Activated CD8-positive, alpha-beta T cell treated with anti-CD3 and anti-CD28 coated beads for 36 hours (primary cell): ENCODE results near the gene SLC17A6. TPM values are rescaled to one million over a fixed set of nuclear protein-coding genes. Genes with fewer than 3 reads are reported as not detected.

Experiments used
- ATAC-seq: fragments of 200-7000 bp; cut with Tn5 transposase; one replicate; pipeline ENCODE4 v1.10.0; 2021; ENCODE audit warnings: mild to moderate bottlenecking, moderate library complexity
- CTCF ChIA-PET: fragments of 350-600 bp; sonication (Branson Sonifier 250); formaldehyde crosslinking; loops from one replicate; lab custom pipeline; 2021; ENCODE audit warnings: antibody characterized with exemption; lab: Charles Lee
- POLR2A ChIA-PET: fragments of 350-600 bp; sonication (Branson Sonifier 250); formaldehyde crosslinking; loops from one replicate; lab custom pipeline; 2021; ENCODE audit warnings: antibody characterized with exemption; lab: Charles Lee
- DNase-seq: peaks from one replicate; pipeline ENCODE4 v3.0.0-alpha.2; 2020
- H3K27ac Mint-ChIP-seq: one replicate; pipeline ENCODE4 v1.8.0; 2021; ENCODE audit warnings: mild to moderate bottlenecking, mixed read lengths
- H3K27me3 Mint-ChIP-seq: one replicate; pipeline ENCODE4 v1.8.0; 2021; ENCODE audit warnings: mixed read lengths
- H3K36me3 Mint-ChIP-seq: one replicate; pipeline ENCODE4 v1.8.0; 2021; ENCODE audit warnings: low read depth, mixed read lengths
- H3K4me1 Mint-ChIP-seq: one replicate; pipeline ENCODE4 v1.8.0; 2021; ENCODE audit warnings: low read depth, mixed read lengths
- H3K4me3 Mint-ChIP-seq: one replicate; pipeline ENCODE4 v1.8.0; 2021; ENCODE audit warnings: mild to moderate bottlenecking, moderate library complexity, mixed read lengths
- H3K9me3 Mint-ChIP-seq: one replicate; pipeline ENCODE4 v1.8.0; 2021; ENCODE audit warnings: mixed read lengths
- CTCF ChIP-seq: fragments of 200-600 bp; IDR thresholded peaks from one replicate; pipeline ENCODE4 v1.8.0; 2022; ENCODE audit warnings: antibody characterized with exemption, mild to moderate bottlenecking
- intact Hi-C: fragments of 100-400 bp; cut with micrococcal nuclease; formaldehyde crosslinking; loops from one replicate; pipeline ENCODE4 v1.10.0; 2022
- total RNA-seq, 2 experiments: library from RNA; stranded (reverse); gene quantifications; one replicate each; pipeline ENCODE4 v1.2.3, GENCODE V29; 2021

The SLC17A6 gene
- total RNA-seq, 2 experiments from 2014 or later: not detected

- Mint-ChIP-seq H3K9me3 (no peaks in the 10 kb centered on the region), H3K27me3 (peaks cover 41% of the 10 kb centered on the region), H3K4me3 (no peak overlapping the region), H3K4me1 (peaks cover 3% of the 10 kb centered on the region), H3K27ac (no peak overlapping the region), H3K36me3 (no peaks in the 10 kb centered on the region)
- intact Hi-C loops: no loop called here
- DNase-seq (no peak), ATAC-seq (no peak)
- no peak for TF ChIP-seq CTCF
- ChIA-PET POLR2A (no interaction called here), CTCF (no interaction called here)
Measured at GRCh38 chr11:22346282-22346681, 8.1 kb downstream of the SLC17A6 start.

- Mint-ChIP-seq H3K27ac (no peak overlapping the region), H3K4me3 (no peak overlapping the region)
- no peak for TF ChIP-seq CTCF
Measured at GRCh38 chr11:22347857-22348487, 9.8 kb downstream of the SLC17A6 start.

GRCh38 chr11:22349491-22349890, 11.3 kb downstream of the SLC17A6 start:
- H3K27ac Mint-ChIP-seq: no peak overlapping the region
- ChIA-PET POLR2A (no interaction called here), CTCF (no interaction called here)
- ATAC-seq: no peak
- intact Hi-C loops: no loop called here
- H3K27me3 Mint-ChIP-seq: peaks cover 10% of the 10 kb centered on the region
- no peak overlapping the region for H3K4me3 Mint-ChIP-seq
- no peaks in the 10 kb centered on the region for H3K36me3 Mint-ChIP-seq
- no peak for TF ChIP-seq CTCF
- DNase-seq: no peak
- H3K4me1 Mint-ChIP-seq: no peaks in the 10 kb centered on the region
- no peaks in the 10 kb centered on the region for H3K9me3 Mint-ChIP-seq

More at GRCh38 chr11:22347857-22348487, 9.8 kb downstream of the SLC17A6 start:
- Mint-ChIP-seq H3K36me3 (no peaks in the 10 kb centered on the region), H3K27me3 (peaks cover 24% of the 10 kb centered on the region), H3K9me3 (no peaks in the 10 kb centered on the region), H3K4me1 (peaks cover 3% of the 10 kb centered on the region)
- POLR2A ChIA-PET: no interaction called here
- no peak for ATAC-seq
- no peak for DNase-seq
- intact Hi-C loops: no loop called here
- CTCF ChIA-PET: no interaction called here

GRCh38 chr11:22359295-22359694, 21.1 kb downstream of the SLC17A6 start:
- Mint-ChIP-seq H3K4me1 (no peaks in the 10 kb centered on the region), H3K4me3 (no peak overlapping the region), H3K36me3 (no peaks in the 10 kb centered on the region), H3K27me3 (peaks cover 5% of the 10 kb centered on the region), H3K27ac (no peak overlapping the region), H3K9me3 (no peaks in the 10 kb centered on the region)
- intact Hi-C loops: no loop called here
- ChIA-PET CTCF (no interaction called here), POLR2A (no interaction called here)
- DNase-seq (no peak), ATAC-seq (no peak)
- no peak for TF ChIP-seq CTCF

GRCh38 chr11:22371160-22371559, 33.0 kb downstream of the SLC17A6 start:
- Mint-ChIP-seq H3K27me3 (peaks cover 2% of the 10 kb centered on the region), H3K27ac (no peak overlapping the region), H3K4me3 (no peak overlapping the region), H3K36me3 (no peaks in the 10 kb centered on the region), H3K4me1 (no peaks in the 10 kb centered on the region), H3K9me3 (no peaks in the 10 kb centered on the region)
- intact Hi-C loops: no loop called here
- ATAC-seq: no peak
- POLR2A ChIA-PET: no interaction called here
- CTCF ChIA-PET: no interaction called here
- TF ChIP-seq CTCF: no peak
- no peak for DNase-seq
